PC-3 (cell line): ENCODE results near the gene PPP2R5D. TPM values are rescaled to one million over a fixed set of nuclear protein-coding genes. Genes with fewer than 3 reads are reported as not detected.

Experiments
- ATAC-seq: fragments of 200-7000 bp; cut with Tn5 transposase; 2 replicates; pipeline ENCODE4 v1.9.1; 2020; ENCODE audit warnings: mild to moderate bottlenecking, moderate library complexity
- BruUV-seq: library from RNA; stranded (reverse); fragments of 400-500 nt; replicated peaks from 2 replicates; lab custom pipeline; 2021; lab: Mats Ljungman, UMichigan
- CTCF ChIA-PET: fragments of 300-600 bp; sonication (Branson Sonifier 250); formaldehyde crosslinking; loops from one replicate; lab custom pipeline; 2022; ENCODE audit warnings: antibody characterized with exemption; lab: Charles Lee
- POLR2A ChIA-PET: fragments of 300-600 bp; sonication (Branson Sonifier 250); formaldehyde crosslinking; loops from one replicate; lab custom pipeline; 2022; ENCODE audit warnings: antibody characterized with exemption; ENCODE audit not compliant: unreplicated experiment; lab: Charles Lee
- DNase-seq: peaks from one replicate; pipeline ENCODE4 v3.0.0-alpha.2; 2015
- H2AFZ ChIP-seq: fragments of 300-600 bp; sonication (generic); 2 replicates; pipeline ENCODE4 v1.6.0; 2016; ENCODE audit warnings: antibody characterized with exemption, low read length
- H3F3A ChIP-seq: fragments of 300-600 bp; sonication (generic); one replicate; pipeline ENCODE4 v1.6.0; 2017; ENCODE audit warnings: antibody characterized with exemption, low read length, control low read depth, mild to moderate bottlenecking; ENCODE audit not compliant: unreplicated experiment
- H3K27ac ChIP-seq: fragments of 300-600 bp; sonication (generic); 2 replicates; pipeline ENCODE4 v1.5.1; 2016; ENCODE audit warnings: mild to moderate bottlenecking, low read length
- H3K27me3 ChIP-seq: fragments of 300-600 bp; sonication (generic); 2 replicates; pipeline ENCODE4 v1.6.1; 2016; ENCODE audit warnings: low read length, mixed read lengths
- H3K36me3 ChIP-seq: fragments of 300-600 bp; sonication (generic); 2 replicates; pipeline ENCODE4 v1.6.1; 2016; ENCODE audit warnings: low read depth, mixed run types, low read length, mixed read lengths
- H3K4me1 ChIP-seq: fragments of 300-600 bp; sonication (generic); 2 replicates; pipeline ENCODE4 v1.5.1; 2016; ENCODE audit warnings: low read length; ENCODE audit not compliant: insufficient read depth
- H3K4me2 ChIP-seq: fragments of 300-600 bp; sonication (generic); 2 replicates; pipeline ENCODE4 v1.6.0; 2016; ENCODE audit warnings: low read length
- H3K4me3 ChIP-seq: fragments of 300-600 bp; sonication (generic); 2 replicates; pipeline ENCODE4 v1.5.1; 2016; ENCODE audit warnings: mild to moderate bottlenecking, low read length, mixed read lengths
- H3K79me2 ChIP-seq: fragments of 300-600 bp; sonication (generic); 2 replicates; pipeline ENCODE4 v1.6.1; 2017; ENCODE audit warnings: low read length, mixed read lengths
- H3K9ac ChIP-seq: fragments of 300-600 bp; sonication (generic); 2 replicates; pipeline ENCODE4 v1.6.0; 2016; ENCODE audit warnings: mild to moderate bottlenecking, low read length
- H3K9me2 ChIP-seq: fragments of 300-600 bp; sonication (generic); replicated peaks from 2 replicates; pipeline ENCODE4 v1.6.1; 2016; ENCODE audit warnings: mixed run types, low read length, mixed read lengths
- H3K9me3 ChIP-seq: fragments of 300-600 bp; sonication (generic); 2 replicates; pipeline ENCODE4 v1.6.1; 2016; ENCODE audit warnings: low read length, mixed read lengths
- H4K20me1 ChIP-seq: fragments of 300-600 bp; sonication (generic); 2 replicates; pipeline ENCODE4 v1.6.1; 2016; ENCODE audit warnings: low read length, mixed read lengths
- CTCF ChIP-seq: fragments of 300-600 bp; sonication (generic); conservative IDR thresholded peaks from 2 replicates; pipeline ENCODE4 v1.5.1; 2017; ENCODE audit warnings: antibody characterized with exemption, low read depth, mild to moderate bottlenecking, low read length
- EZH2 ChIP-seq: fragments of 300-600 bp; sonication (generic); IDR thresholded peaks from one replicate; pipeline ENCODE4 v1.6.1; 2017; ENCODE audit warnings: antibody characterized with exemption, mild to moderate bottlenecking, low read length; ENCODE audit not compliant: unreplicated experiment
- EZH2phosphoT487 ChIP-seq: fragments of 300-600 bp; sonication (generic); IDR thresholded peaks from 2 replicates; pipeline ENCODE4 v1.6.1; 2018; ENCODE audit warnings: mild to moderate bottlenecking, antibody characterized with exemption, low read length, borderline replicate concordance
- intact Hi-C: fragments of 100-400 bp; cut with micrococcal nuclease; formaldehyde crosslinking; loops from 2 replicates; pipeline ENCODE4 v1.9.0; 2023
- total RNA-seq: library from RNA; depleted of rRNA; stranded (reverse); fragments of >200 nt; gene quantifications from 2 replicates; pipeline ENCODE4 v1.2.3, GENCODE V29; 2014

PPP2R5D gene
- total RNA-seq, 1 experiment from 2014 or later, result 54.1 TPM

GRCh38 chr6:43052842-43053544, 68.6 kb downstream of the PPP2R5D start:
- DNase-seq (no peak), ATAC-seq (peak; percentile 19)
- peaks cover 16% of the 10 kb centered on the region; the same call in 1 of the 2 replicates for H3K36me3 ChIP-seq
- no peaks in the 10 kb centered on the region for H3K9me2 ChIP-seq
- H3K27me3 ChIP-seq, result no peaks in the 10 kb centered on the region
- H2AFZ ChIP-seq, result peak overlapping the region; percentile 66
- no peaks in the 10 kb centered on the region for H4K20me1 ChIP-seq
- H3K4me3 ChIP-seq, result peak overlapping the region; percentile 74
- H3K79me2 ChIP-seq, result peaks cover 26% of the 10 kb centered on the region
- intact Hi-C loops, result no loop called here
- BruUV-seq, result TSS peak; percentile 21
- H3K4me1 ChIP-seq, result peaks cover 21% of the 10 kb centered on the region
- H3K27ac ChIP-seq, result peak overlapping the region; percentile 69
- no peaks in the 10 kb centered on the region for H3K9me3 ChIP-seq
- peak overlapping the region; percentile 95 for H3K4me2 ChIP-seq
- no peaks in the 10 kb centered on the region for H3F3A ChIP-seq
- TF ChIP-seq EZH2, result no peak
- peak overlapping the region; percentile 94 for H3K9ac ChIP-seq
- CTCF ChIA-PET, result no interaction called here
- POLR2A ChIA-PET, result interaction anchor here (0.8 kb wide), 1 partner anchor 38 kb away, joined by 15 read pairs; the partner anchor contains the start of gene KLHDC3

GRCh38 chr6:43053545-43054205, 69.3 kb downstream of the PPP2R5D start, which contains the start of gene CUL7:
Gene CUL7, minus strand, starts transcription at chr6:43053851. Its CDS starts 1,063 bp downstream, at chr6:43052788.
- peaks cover 16% of the 10 kb centered on the region; the same call in 1 of the 2 replicates for H3K36me3 ChIP-seq
- TF ChIP-seq EZH2phosphoT487, result no peak
- TF ChIP-seq EZH2, result no peak
- H3K27me3 ChIP-seq, result no peaks in the 10 kb centered on the region
- peak within 1 kb of the TSS; percentile 94 for H3K9ac ChIP-seq
- H3K4me2 ChIP-seq, result peak within 1 kb of the TSS; percentile 95
- H3K4me3 ChIP-seq, result peak within 1 kb of the TSS; percentile 74
- ChIA-PET CTCF (interaction anchor here (0.6 kb wide), 1 partner anchor 96 kb away, joined by 3 read pairs; no protein-coding TSS in a partner anchor), POLR2A (interaction anchor here (0.6 to 0.8 kb wide), 4 partner anchors 39 to 374 kb away, joined by 3 to 15 read pairs (median 10); partner anchors contain the start of genes ABCC10 and KLHDC3)
- H3K9me3 ChIP-seq, result no peaks in the 10 kb centered on the region
- H3F3A ChIP-seq, result no peaks in the 10 kb centered on the region
- H2AFZ ChIP-seq, result peak within 1 kb of the TSS; percentile 66
- DNase-seq, result peak; percentile 98
- peak; percentile 98 for ATAC-seq
- peak within 1 kb of the TSS; percentile 69 for H3K27ac ChIP-seq
- H3K4me1 ChIP-seq, result peaks cover 28% of the 10 kb centered on the region
- no peaks in the 10 kb centered on the region for H3K9me2 ChIP-seq
- intact Hi-C loops, result no loop called here
- peaks cover 33% of the 10 kb centered on the region for H3K79me2 ChIP-seq
- H4K20me1 ChIP-seq, result peaks cover 6% of the 10 kb centered on the region; the same call in 1 of the 2 replicates
- BruUV-seq, result no TSS peak

GRCh38 chr6:43054206-43054943, 70.0 kb downstream of the PPP2R5D start:
- Histone ChIP-seq H3K4me2 (peak overlapping the region; percentile 95), H3K9ac (peak overlapping the region; percentile 94; the same call in 1 of the 2 replicates), H3K36me3 (peaks cover 16% of the 10 kb centered on the region; the same call in 1 of the 2 replicates), H3K4me3 (peak overlapping the region; percentile 74), H3K27ac (peak overlapping the region; percentile 27), H3K9me3 (no peaks in the 10 kb centered on the region), H4K20me1 (peaks cover 6% of the 10 kb centered on the region; the same call in 1 of the 2 replicates), H2AFZ (peak overlapping the region; percentile 56; the same call in 1 of the 2 replicates), H3F3A (no peaks in the 10 kb centered on the region), H3K4me1 (peaks cover 28% of the 10 kb centered on the region), H3K79me2 (peaks cover 39% of the 10 kb centered on the region), H3K9me2 (no peaks in the 10 kb centered on the region), H3K27me3 (no peaks in the 10 kb centered on the region)
- BruUV-seq, result TSS peak; percentile 98
- CTCF ChIA-PET, result interaction anchor here (0.6 kb wide), 1 partner anchor 95 kb away, joined by 3 read pairs; no protein-coding TSS in a partner anchor
- intact Hi-C loops, result no loop called here
- ATAC-seq (no peak), DNase-seq (no peak)
- no peak for TF ChIP-seq CTCF
- POLR2A ChIA-PET, result interaction anchor here (0.5 to 0.8 kb wide), 5 partner anchors 40 to 373 kb away, joined by 3 to 15 read pairs (median 9); partner anchors contain the start of genes ABCC10 and KLHDC3
